Fibroblast of lung (primary cell): ENCODE data around the gene SLC24A4. TPM values are rescaled to one million over a fixed set of nuclear protein-coding genes. Genes with fewer than 3 reads are reported as not detected.

Experiments used
- DNase-seq, 2 donors: peaks; one replicate each; pipeline versions ENCODE4 v3.0.0 to v3.0.0-alpha.2; 2010; ENCODE audit warnings: low read depth in 2 of 2
- H2AFZ ChIP-seq: 2 replicates; pipeline ENCODE4 v1.5.1; 2012; ENCODE audit warnings: low read length, control low read depth, inconsistent platforms
- H3K27ac ChIP-seq: 2 replicates; pipeline ENCODE4 v1.5.1; 2011; ENCODE audit warnings: low read length, control low read depth; ENCODE audit not compliant: insufficient read depth
- H3K27me3 ChIP-seq: 2 replicates; pipeline ENCODE4 v1.5.1; 2011; ENCODE audit warnings: mild to moderate bottlenecking, low read length; ENCODE audit not compliant: control insufficient read depth, insufficient read depth
- H3K36me3 ChIP-seq: 2 replicates; pipeline ENCODE4 v1.5.1; 2011; ENCODE audit warnings: low read length; ENCODE audit not compliant: control insufficient read depth, insufficient read depth
- H3K4me1 ChIP-seq: 2 replicates; pipeline ENCODE4 v1.5.1; 2011; ENCODE audit warnings: low read length; ENCODE audit not compliant: control insufficient read depth, insufficient read depth; ENCODE audit errors: extremely low read depth
- H3K4me2 ChIP-seq: 2 replicates; pipeline ENCODE4 v1.5.1; 2011; ENCODE audit warnings: low read length, control low read depth; ENCODE audit not compliant: insufficient read depth; ENCODE audit errors: extremely low read depth
- H3K4me3 ChIP-seq, 4 experiments: fragments of 200-600 bp in 1 of 4; sonication (generic) in 1 of 4; replicated peaks in 1 of 4; 2 replicates each; pipeline ENCODE4 v1.5.1; 2011 to 2016; ENCODE audit warnings: low read length in 4 of 4, low read depth in 3 of 4, mild to moderate bottlenecking in 3 of 4, control low read depth in 2 of 4, inconsistent platforms in 1 of 4, mixed read lengths in 1 of 4; ENCODE audit not compliant: insufficient read depth in 1 of 4; ENCODE audit errors: control extremely low read depth in 1 of 4
- H3K79me2 ChIP-seq: 2 replicates; pipeline ENCODE4 v1.5.1; 2012; ENCODE audit warnings: mild to moderate bottlenecking, low read length, inconsistent platforms; ENCODE audit not compliant: control insufficient read depth, insufficient read depth
- H3K9ac ChIP-seq: 2 replicates; pipeline ENCODE4 v1.5.1; 2011; ENCODE audit warnings: mild to moderate bottlenecking, low read length, control low read depth; ENCODE audit not compliant: insufficient read depth
- H3K9me3 ChIP-seq: 2 replicates; pipeline ENCODE4 v1.5.1; 2012; ENCODE audit warnings: low read depth, low read length; ENCODE audit not compliant: control insufficient read depth, insufficient read depth
- H4K20me1 ChIP-seq: 2 replicates; pipeline ENCODE4 v1.5.1; 2011; ENCODE audit warnings: low read length; ENCODE audit not compliant: control insufficient read depth, insufficient read depth; ENCODE audit errors: extremely low read depth
- CTCF ChIP-seq, 2 donors: IDR thresholded peaks in 1 of 2; conservative IDR thresholded peaks in 1 of 2; 1 replicate in 1 of 2; 2 replicates in 1 of 2; pipeline ENCODE4 v1.5.1; 2011 to 2012; ENCODE audit warnings: low read length in 2 of 2, control low read depth in 1 of 2, inconsistent platforms in 1 of 2, low read depth in 1 of 2, mild to moderate bottlenecking in 1 of 2
- EZH2 ChIP-seq: IDR thresholded peaks from 2 replicates; pipeline ENCODE4 v1.5.1; 2012; ENCODE audit warnings: low read length, control low read depth, mild to moderate bottlenecking; ENCODE audit errors: missing control alignments
- polyA plus RNA-seq, 2 donors: library from polyadenylated mRNA; depleted of rRNA in 1 of 2; stranded (reverse) in 1 of 2; unstranded in 1 of 2; fragments of >200 nt; gene quantifications; 2 replicates each; pipeline ENCODE4 v1.2.1, GENCODE V29; 2011 to 2012; ENCODE audit warnings: missing spikeins in 1 of 2
- total RNA-seq: library from RNA; depleted of rRNA; stranded (reverse); fragments of >200 nt; gene quantifications from 2 replicates; pipeline ENCODE4 v1.2.1, GENCODE V29; 2014

Gene SLC24A4
- total and polyA plus RNA-seq, 2 donors (not counting 1 experiment from before 2014, with no cell fraction given), result 0.03 TPM; not detected in 1

DNA sequence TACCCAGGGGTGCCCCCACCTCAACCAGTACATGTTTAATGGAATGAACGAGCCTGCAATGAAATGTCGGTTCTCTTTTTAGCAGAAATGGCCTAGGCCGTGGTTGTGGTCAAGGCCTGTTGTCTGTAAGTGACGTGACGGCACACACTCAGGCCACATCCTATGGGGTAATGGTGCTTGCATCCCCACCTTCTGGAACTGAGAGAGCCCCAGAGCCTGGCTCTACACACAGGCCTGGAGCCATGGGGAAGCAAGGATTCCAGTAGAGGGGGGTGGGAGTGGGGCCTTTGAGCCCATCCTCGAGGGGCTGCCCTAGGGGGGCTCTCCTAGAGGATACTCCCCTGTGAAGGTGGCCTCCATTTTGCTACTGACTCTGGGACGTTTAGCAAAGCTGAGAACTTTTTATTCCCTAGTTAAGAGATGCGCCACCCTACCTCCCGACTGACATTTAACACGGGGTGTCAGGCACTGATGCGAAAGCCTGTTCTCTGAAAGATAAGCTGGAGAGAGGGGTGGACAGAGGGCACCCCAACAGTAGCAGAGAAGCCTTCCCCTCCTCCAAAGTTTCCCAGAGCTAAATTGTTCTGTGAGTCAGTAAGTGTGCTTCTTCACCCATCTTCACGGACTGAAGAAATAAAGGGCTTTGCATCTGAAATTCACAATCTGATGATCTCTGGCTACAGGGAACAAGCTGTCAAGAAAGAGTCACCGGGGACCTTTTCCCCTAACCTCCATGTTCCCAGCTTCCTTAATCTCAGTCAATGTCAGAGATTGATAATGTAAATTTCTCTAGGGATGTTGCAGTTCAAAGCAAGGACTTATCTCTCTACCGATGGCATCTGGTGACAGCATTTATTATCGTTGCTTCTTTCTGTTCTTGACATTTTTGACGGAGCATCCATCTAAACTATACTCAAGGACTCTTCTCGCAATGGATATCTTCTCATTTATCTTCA lies 197.4 kb downstream of the SLC24A4 start:
- H4K20me1 ChIP-seq, result no peaks in the 10 kb centered on the region
- no peak overlapping the region for H3K9ac ChIP-seq
- H3K79me2 ChIP-seq, result peaks cover 50% of the 10 kb centered on the region
- H3K36me3 ChIP-seq, result no peaks in the 10 kb centered on the region
- no peak overlapping the region for H3K4me2 ChIP-seq
- no peak overlapping the region for H3K27ac ChIP-seq
- no peak for DNase-seq
- TF ChIP-seq CTCF (conservative IDR thresholded peaks at IDR 0.05 in 1 of 2, IDR thresholded peaks at IDR 0.05 in 1 of 2; ENCODE audit: low read depth in 1 of 2, low read length in 2 of 2), result no peak
- TF ChIP-seq EZH2, result no peak
- peaks cover 2% of the 10 kb centered on the region for H3K4me1 ChIP-seq
- H3K4me3 ChIP-seq, result no peak overlapping the region
- no peaks in the 10 kb centered on the region for H3K9me3 ChIP-seq
- H3K27me3 ChIP-seq, result no peaks in the 10 kb centered on the region
- no peak overlapping the region for H2AFZ ChIP-seq

DNA sequence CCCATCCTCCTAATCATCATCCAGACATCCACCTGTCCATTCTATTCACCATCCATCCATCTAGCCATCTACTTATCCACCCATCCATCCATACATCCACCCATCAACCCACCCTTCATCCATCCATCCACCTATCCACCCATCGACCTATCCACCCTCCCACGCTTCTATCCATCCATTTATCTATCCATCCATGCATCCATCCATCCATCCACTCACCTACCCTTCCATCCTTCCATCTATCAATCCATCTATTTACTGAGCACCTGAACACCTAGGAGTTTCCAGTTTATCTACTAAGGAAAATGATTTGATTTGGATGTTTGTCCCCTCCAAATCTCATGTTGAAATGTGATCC lies 198.1 kb downstream of the SLC24A4 start:
- DNase-seq, result no peak
- no peak overlapping the region for H3K9ac ChIP-seq
- TF ChIP-seq EZH2 (no peak), CTCF (conservative IDR thresholded peaks at IDR 0.05 in 1 of 2, IDR thresholded peaks at IDR 0.05 in 1 of 2; ENCODE audit: low read depth in 1 of 2, low read length in 2 of 2) (no peak)
- no peak overlapping the region for H3K4me3 ChIP-seq
- H3K9me3 ChIP-seq, result no peaks in the 10 kb centered on the region
- H4K20me1 ChIP-seq, result no peaks in the 10 kb centered on the region
- no peak overlapping the region for H3K4me2 ChIP-seq
- no peak overlapping the region for H3K27ac ChIP-seq
- no peaks in the 10 kb centered on the region for H3K36me3 ChIP-seq
- no peak overlapping the region for H2AFZ ChIP-seq
- H3K4me1 ChIP-seq, result no peaks in the 10 kb centered on the region
- H3K27me3 ChIP-seq, result no peaks in the 10 kb centered on the region
- peaks cover 46% of the 10 kb centered on the region for H3K79me2 ChIP-seq

GRCh38 chr14:92523752-92524151 lies 200.8 kb downstream of the SLC24A4 start:
- Histone ChIP-seq H3K27ac (no peak overlapping the region), H3K4me3 (no peak overlapping the region), H3K9ac (no peak overlapping the region), H3K4me2 (no peak overlapping the region), H2AFZ (no peak overlapping the region), H3K27me3 (no peaks in the 10 kb centered on the region), H3K36me3 (no peaks in the 10 kb centered on the region), H3K4me1 (peaks cover 7% of the 10 kb centered on the region), H3K9me3 (no peaks in the 10 kb centered on the region), H4K20me1 (no peaks in the 10 kb centered on the region), H3K79me2 (peaks cover 35% of the 10 kb centered on the region)
- DNase-seq, result no peak
- TF ChIP-seq EZH2, result no peak
- TF ChIP-seq CTCF (conservative IDR thresholded peaks at IDR 0.05 in 1 of 2, IDR thresholded peaks at IDR 0.05 in 1 of 2; ENCODE audit: low read depth in 1 of 2, low read length in 2 of 2), result no peak
